Panc1 (cell line): ENCODE measurements around the gene SLC35A4. TPM values are rescaled to one million over a fixed set of nuclear protein-coding genes. Genes with fewer than 3 reads are reported as not detected.

Source experiments
- ATAC-seq: fragments of 200-7000 bp; cut with Tn5 transposase; 2 replicates; pipeline ENCODE4 v1.9.1; 2020; ENCODE audit warnings: mild to moderate bottlenecking, moderate library complexity
- BruUV-seq: library from RNA; stranded (reverse); fragments of 400-500 nt; replicated peaks from 2 replicates; lab custom pipeline; 2021; lab: Mats Ljungman, UMichigan
- CTCF ChIA-PET: fragments of 300-600 bp; sonication (Branson Sonifier 250); formaldehyde crosslinking; loops from one replicate; lab custom pipeline; 2022; ENCODE audit warnings: antibody characterized with exemption; lab: Charles Lee
- POLR2A ChIA-PET: fragments of 300-600 bp; sonication (Branson Sonifier 250); formaldehyde crosslinking; loops from one replicate; lab custom pipeline; 2022; ENCODE audit warnings: antibody characterized with exemption; lab: Charles Lee
- DNase-seq: peaks from one replicate; pipeline ENCODE4 v3.0.0-alpha.2; 2010; ENCODE audit warnings: low read depth, low spot score
- H3K27ac ChIP-seq: 2 replicates; pipeline ENCODE4 v1.5.1; 2011; ENCODE audit warnings: mild to moderate bottlenecking, low read length, inconsistent platforms
- H3K27me3 ChIP-seq: fragments of 200-500 bp; sonication (Bioruptor generic); 2 replicates; pipeline ENCODE4 v1.6.0; 2014; ENCODE audit warnings: low read length, inconsistent platforms; ENCODE audit not compliant: control insufficient read depth, insufficient read depth
- H3K36me3 ChIP-seq: fragments of 200-500 bp; sonication (Bioruptor generic); 2 replicates; pipeline ENCODE4 v1.5.1; 2014; ENCODE audit warnings: inconsistent platforms, mild to moderate bottlenecking, low read length, moderate library complexity; ENCODE audit not compliant: control insufficient read depth, insufficient read depth
- H3K4me1 ChIP-seq: 2 replicates; pipeline ENCODE4 v1.5.1; 2011; ENCODE audit warnings: inconsistent platforms, mild to moderate bottlenecking, low read length, moderate library complexity; ENCODE audit not compliant: control insufficient read depth, insufficient read depth
- H3K4me3 ChIP-seq, 2 experiments: 2 replicates each; pipeline ENCODE4 v1.5.1; 2011 to 2012; ENCODE audit warnings: low read depth in 2 of 2, low read length in 2 of 2, mild to moderate bottlenecking in 2 of 2, inconsistent platforms in 1 of 2, moderate library complexity in 1 of 2
- H3K9me3 ChIP-seq: fragments of 200-500 bp; sonication (Bioruptor generic); 2 replicates; pipeline ENCODE4 v1.5.1; 2014; ENCODE audit warnings: low read depth, mild to moderate bottlenecking, inconsistent platforms, low read length, moderate library complexity; ENCODE audit not compliant: control insufficient read depth, insufficient read depth
- POLR2AphosphoS5 ChIP-seq: IDR thresholded peaks from 2 replicates; pipeline ENCODE4 v1.6.1; 2012; ENCODE audit warnings: mild to moderate bottlenecking, low read depth, low read length, moderate library complexity
- SIN3A ChIP-seq: IDR thresholded peaks from 2 replicates; pipeline ENCODE4 v1.6.1; 2012; ENCODE audit warnings: low read depth, mild to moderate bottlenecking, low read length, moderate library complexity, borderline replicate concordance; ENCODE audit not compliant: insufficient read depth
- TCF7L2 ChIP-seq: IDR thresholded peaks from 2 replicates; pipeline ENCODE4 v1.6.1; 2011; ENCODE audit warnings: mild to moderate bottlenecking, low read depth, low read length, inconsistent platforms
- in situ Hi-C: cut with HindIII; loops from 2 replicates; pipeline ENCODE4 v1.10.0; 2016; ENCODE audit warnings: low sequenced_read_pairs, low pct_unique_long_range_greater_than_20kb
- intact Hi-C: fragments of 100-400 bp; cut with micrococcal nuclease; formaldehyde crosslinking; loops from one replicate; pipeline ENCODE4 v1.10.0; 2022; ENCODE audit not compliant: unreplicated experiment
- total RNA-seq: library from RNA; stranded (reverse); gene quantifications from one replicate; pipeline ENCODE4 v1.2.1, GENCODE V29; 2021; ENCODE audit not compliant: unreplicated experiment
- TF ChIP-seq, protein P1 (sequence below): fragments of 450-650 bp; IDR thresholded peaks from 2 replicates; pipeline ENCODE4 v1.5.1; 2017; ENCODE audit warnings: mild to moderate bottlenecking
- TF ChIP-seq, protein P2 (sequence below), 2 experiments: IDR thresholded peaks; 2 replicates each; pipeline ENCODE4 v1.6.1; 2011 to 2012; ENCODE audit warnings: low read depth in 2 of 2, control low read depth in 1 of 2, low read length in 1 of 2, mild to moderate bottlenecking in 1 of 2, moderate library complexity in 1 of 2; ENCODE audit not compliant: insufficient read depth in 1 of 2

SLC35A4 gene
- total RNA-seq, 1 experiment from 2014 or later = 96.7 TPM

DNA sequence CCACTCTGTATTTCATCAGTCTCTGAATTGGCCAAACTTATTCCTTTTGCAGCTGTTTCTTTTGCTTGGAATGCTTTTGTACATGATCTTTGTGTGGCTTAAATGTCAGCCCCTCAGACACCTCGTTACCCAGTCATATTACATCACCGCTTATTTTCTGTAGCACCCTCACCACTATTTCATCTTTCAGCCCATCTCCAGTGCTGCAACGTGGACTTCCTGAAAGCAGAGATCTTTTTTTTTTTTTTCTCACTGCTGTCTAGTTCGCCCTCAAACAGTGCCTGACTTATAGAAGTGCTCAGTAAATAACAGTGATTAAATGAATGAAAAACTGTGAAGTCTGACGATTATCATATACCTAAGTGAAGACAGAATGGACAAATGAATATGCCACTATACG lies 8.2 kb upstream of the SLC35A4 start:
- H3K4me3 ChIP-seq = peak overlapping the region; percentile 85 to 89

DNA sequence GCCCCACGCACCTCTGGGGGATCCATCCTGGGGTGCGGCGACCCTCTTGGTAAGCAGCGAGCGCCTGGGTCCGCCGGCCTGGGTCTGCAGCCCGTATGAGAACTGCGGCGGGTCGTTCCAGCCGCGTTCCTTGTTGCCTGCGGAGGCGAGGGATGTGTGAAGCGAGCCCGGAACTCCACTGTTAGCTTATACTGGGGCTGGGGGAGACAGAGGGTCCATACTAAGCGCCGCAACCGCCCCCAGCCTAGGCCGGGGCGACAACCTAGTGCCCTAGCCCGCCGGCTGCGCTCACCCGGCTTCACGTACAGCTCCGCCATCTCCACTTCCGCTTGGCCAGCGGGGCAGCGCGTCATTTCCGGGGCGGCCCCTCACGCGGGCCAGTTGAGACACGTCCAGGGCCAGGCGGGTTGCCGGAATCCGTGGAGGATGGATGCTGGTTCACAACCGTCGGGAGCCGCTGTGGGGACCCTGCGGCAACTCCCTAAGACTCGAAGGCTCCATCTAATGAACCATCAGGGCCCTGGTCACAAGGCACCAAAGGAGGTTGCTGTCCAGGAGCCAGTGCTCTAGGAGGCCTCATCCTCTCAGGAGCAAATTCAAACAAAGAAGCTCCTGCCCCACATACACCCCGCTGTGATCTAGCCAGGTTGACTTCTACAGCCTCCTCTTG lies 7.4 kb upstream of the SLC35A4 start, which contains the start of gene SRA1:
Gene SRA1, minus strand, starts transcription at position 338 of the 670 bp plus-strand sequence. Its CDS starts 21 bp downstream, at position 317.
- intact Hi-C loops (no loop called here), in situ Hi-C loops (no loop called here)
- Histone ChIP-seq H3K4me1 (peaks cover 23% of the 10 kb centered on the region), H3K27ac (peak within 1 kb of the TSS; percentile 95), H3K9me3 (no peaks in the 10 kb centered on the region), H3K36me3 (no peaks in the 10 kb centered on the region; the same call in 1 of the 2 replicates), H3K4me3 (peak within 1 kb of the TSS; percentile 85 to 89), H3K27me3 (no peaks in the 10 kb centered on the region)
- no TSS peak for BruUV-seq
- POLR2A ChIA-PET = interaction anchor here (0.6 kb wide), 1 partner anchor 30 kb away, joined by 4 read pairs; no protein-coding TSS in a partner anchor
- peak; percentile 52 for DNase-seq
- CTCF ChIA-PET = no interaction called here
- TF ChIP-seq SIN3A = peak; percentile 74; the same call in 1 of the 2 replicates
- 0 out of 2 replicates have a peak, but pooled peaks have one; percentile 40 for TF ChIP-seq TCF7L2
- TF ChIP-seq, protein P1, sequence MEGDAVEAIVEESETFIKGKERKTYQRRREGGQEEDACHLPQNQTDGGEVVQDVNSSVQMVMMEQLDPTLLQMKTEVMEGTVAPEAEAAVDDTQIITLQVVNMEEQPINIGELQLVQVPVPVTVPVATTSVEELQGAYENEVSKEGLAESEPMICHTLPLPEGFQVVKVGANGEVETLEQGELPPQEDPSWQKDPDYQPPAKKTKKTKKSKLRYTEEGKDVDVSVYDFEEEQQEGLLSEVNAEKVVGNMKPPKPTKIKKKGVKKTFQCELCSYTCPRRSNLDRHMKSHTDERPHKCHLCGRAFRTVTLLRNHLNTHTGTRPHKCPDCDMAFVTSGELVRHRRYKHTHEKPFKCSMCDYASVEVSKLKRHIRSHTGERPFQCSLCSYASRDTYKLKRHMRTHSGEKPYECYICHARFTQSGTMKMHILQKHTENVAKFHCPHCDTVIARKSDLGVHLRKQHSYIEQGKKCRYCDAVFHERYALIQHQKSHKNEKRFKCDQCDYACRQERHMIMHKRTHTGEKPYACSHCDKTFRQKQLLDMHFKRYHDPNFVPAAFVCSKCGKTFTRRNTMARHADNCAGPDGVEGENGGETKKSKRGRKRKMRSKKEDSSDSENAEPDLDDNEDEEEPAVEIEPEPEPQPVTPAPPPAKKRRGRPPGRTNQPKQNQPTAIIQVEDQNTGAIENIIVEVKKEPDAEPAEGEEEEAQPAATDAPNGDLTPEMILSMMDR = no peak
- peak; percentile 98 for TF ChIP-seq POLR2AphosphoS5
- TF ChIP-seq, protein P2, sequence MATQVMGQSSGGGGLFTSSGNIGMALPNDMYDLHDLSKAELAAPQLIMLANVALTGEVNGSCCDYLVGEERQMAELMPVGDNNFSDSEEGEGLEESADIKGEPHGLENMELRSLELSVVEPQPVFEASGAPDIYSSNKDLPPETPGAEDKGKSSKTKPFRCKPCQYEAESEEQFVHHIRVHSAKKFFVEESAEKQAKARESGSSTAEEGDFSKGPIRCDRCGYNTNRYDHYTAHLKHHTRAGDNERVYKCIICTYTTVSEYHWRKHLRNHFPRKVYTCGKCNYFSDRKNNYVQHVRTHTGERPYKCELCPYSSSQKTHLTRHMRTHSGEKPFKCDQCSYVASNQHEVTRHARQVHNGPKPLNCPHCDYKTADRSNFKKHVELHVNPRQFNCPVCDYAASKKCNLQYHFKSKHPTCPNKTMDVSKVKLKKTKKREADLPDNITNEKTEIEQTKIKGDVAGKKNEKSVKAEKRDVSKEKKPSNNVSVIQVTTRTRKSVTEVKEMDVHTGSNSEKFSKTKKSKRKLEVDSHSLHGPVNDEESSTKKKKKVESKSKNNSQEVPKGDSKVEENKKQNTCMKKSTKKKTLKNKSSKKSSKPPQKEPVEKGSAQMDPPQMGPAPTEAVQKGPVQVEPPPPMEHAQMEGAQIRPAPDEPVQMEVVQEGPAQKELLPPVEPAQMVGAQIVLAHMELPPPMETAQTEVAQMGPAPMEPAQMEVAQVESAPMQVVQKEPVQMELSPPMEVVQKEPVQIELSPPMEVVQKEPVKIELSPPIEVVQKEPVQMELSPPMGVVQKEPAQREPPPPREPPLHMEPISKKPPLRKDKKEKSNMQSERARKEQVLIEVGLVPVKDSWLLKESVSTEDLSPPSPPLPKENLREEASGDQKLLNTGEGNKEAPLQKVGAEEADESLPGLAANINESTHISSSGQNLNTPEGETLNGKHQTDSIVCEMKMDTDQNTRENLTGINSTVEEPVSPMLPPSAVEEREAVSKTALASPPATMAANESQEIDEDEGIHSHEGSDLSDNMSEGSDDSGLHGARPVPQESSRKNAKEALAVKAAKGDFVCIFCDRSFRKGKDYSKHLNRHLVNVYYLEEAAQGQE (IDR thresholded peaks at IDR 0.05; ENCODE audit: insufficient read depth in 1 of 2, low read depth in 2 of 2, low read length in 1 of 2) = peak; percentile 31 to 56; a peak in 2 of 4 replicates
- ATAC-seq = peak; percentile 98

More for the DNA sequence above, 8.2 kb upstream of the SLC35A4 start:
- POLR2A ChIA-PET = interaction anchor here (0.8 kb wide), 1 partner anchor 8 kb away, joined by 6 read pairs; no protein-coding TSS in a partner anchor
- Histone ChIP-seq H3K9me3 (no peaks in the 10 kb centered on the region), H3K4me1 (peaks cover 23% of the 10 kb centered on the region), H3K27me3 (no peaks in the 10 kb centered on the region), H3K27ac (peak overlapping the region; percentile 95), H3K36me3 (peaks cover 4% of the 10 kb centered on the region; the same call in 1 of the 2 replicates)
- CTCF ChIA-PET = no interaction called here
- BruUV-seq = no TSS peak
- TF ChIP-seq SIN3A (no peak), TCF7L2 (no peak), POLR2AphosphoS5 (no peak)
- TF ChIP-seq, protein P1 = no peak
- TF ChIP-seq, protein P2 (IDR thresholded peaks at IDR 0.05; ENCODE audit: insufficient read depth in 1 of 2, low read depth in 2 of 2, low read length in 1 of 2) = no peak
- ATAC-seq (no peak), DNase-seq (no peak)
- intact Hi-C loops (no loop called here), in situ Hi-C loops (no loop called here)
